ENCODE measurements around the gene FSHR. TPM values are rescaled to one million over a fixed set of nuclear protein-coding genes. Genes with fewer than 3 reads are reported as not detected.

The FSHR gene
- total RNA-seq, 1 donor: not detected

GRCh38 chr2:49032936-49033335 lies 121.4 kb downstream of the FSHR start:
- DNase-seq (ENCODE audit: low read depth): no peak
- TF ChIP-seq, protein P1, sequence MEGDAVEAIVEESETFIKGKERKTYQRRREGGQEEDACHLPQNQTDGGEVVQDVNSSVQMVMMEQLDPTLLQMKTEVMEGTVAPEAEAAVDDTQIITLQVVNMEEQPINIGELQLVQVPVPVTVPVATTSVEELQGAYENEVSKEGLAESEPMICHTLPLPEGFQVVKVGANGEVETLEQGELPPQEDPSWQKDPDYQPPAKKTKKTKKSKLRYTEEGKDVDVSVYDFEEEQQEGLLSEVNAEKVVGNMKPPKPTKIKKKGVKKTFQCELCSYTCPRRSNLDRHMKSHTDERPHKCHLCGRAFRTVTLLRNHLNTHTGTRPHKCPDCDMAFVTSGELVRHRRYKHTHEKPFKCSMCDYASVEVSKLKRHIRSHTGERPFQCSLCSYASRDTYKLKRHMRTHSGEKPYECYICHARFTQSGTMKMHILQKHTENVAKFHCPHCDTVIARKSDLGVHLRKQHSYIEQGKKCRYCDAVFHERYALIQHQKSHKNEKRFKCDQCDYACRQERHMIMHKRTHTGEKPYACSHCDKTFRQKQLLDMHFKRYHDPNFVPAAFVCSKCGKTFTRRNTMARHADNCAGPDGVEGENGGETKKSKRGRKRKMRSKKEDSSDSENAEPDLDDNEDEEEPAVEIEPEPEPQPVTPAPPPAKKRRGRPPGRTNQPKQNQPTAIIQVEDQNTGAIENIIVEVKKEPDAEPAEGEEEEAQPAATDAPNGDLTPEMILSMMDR (IDR thresholded peaks at IDR 0.05; ENCODE audit: insufficient read depth, low read depth, low read length): no peak
- H3K4me3 ChIP-seq (ENCODE audit: low read depth, low read length): no peak overlapping the region

DNA sequence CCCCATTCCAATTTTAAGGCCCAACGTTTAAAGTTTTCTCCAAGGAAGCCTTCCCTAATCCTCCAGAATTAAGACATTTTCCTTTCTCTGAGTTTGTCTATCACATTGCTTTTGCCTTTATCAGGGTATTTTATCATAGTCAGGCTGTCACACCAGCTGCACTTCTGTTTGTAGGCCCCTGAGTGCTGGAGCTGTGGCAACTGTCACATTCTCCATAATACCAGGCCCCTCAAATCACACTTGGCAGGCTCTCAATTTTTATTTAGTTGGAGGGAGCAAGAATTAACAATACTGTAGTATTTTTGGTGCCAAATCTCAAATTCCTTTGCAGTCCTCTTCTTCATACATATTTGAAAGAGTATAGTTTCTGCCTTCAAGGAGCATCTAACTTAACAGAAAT lies 122.2 kb downstream of the FSHR start:
- TF ChIP-seq, protein P1 (IDR thresholded peaks at IDR 0.05; ENCODE audit: insufficient read depth, low read depth, low read length): no peak
- H3K4me3 ChIP-seq (ENCODE audit: low read depth, low read length): no peak overlapping the region
- DNase-seq (ENCODE audit: low read depth): no peak

GRCh38 chr2:49029406-49029805 lies 124.9 kb downstream of the FSHR start:
- TF ChIP-seq, protein P1 (IDR thresholded peaks at IDR 0.05; ENCODE audit: insufficient read depth, low read depth, low read length): no peak
- no peak overlapping the region for H3K4me3 ChIP-seq (ENCODE audit: low read depth, low read length)
- no peak for DNase-seq (ENCODE audit: low read depth)

GRCh38 chr2:49028101-49028500 lies 126.2 kb downstream of the FSHR start:
- TF ChIP-seq, protein P1 (IDR thresholded peaks at IDR 0.05; ENCODE audit: insufficient read depth, low read depth, low read length): no peak
- no peak overlapping the region for H3K4me3 ChIP-seq (ENCODE audit: low read depth, low read length)
- DNase-seq (ENCODE audit: low read depth): no peak

DNA sequence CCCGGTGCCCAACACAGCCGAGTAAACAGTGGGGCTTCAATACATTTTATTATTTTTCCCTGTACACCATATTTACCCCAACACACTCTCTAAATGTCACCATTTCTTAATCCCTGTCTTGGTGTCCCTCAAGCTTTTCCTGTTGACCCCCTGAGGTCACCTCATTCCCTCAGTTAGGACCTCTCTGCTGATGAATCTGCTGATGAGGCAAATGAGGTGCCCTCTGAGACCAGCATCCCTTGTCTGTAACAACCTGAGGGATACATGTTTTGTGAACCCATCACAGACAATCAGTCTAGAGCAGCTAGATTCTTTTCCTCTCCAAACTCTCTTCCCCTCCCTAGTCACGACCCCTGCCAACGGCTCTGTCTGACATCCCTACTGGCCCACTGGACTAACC lies 127.6 kb downstream of the FSHR start:
- no peak overlapping the region for H3K4me3 ChIP-seq (ENCODE audit: low read depth, low read length)
- TF ChIP-seq, protein P1 (IDR thresholded peaks at IDR 0.05; ENCODE audit: insufficient read depth, low read depth, low read length): no peak

GRCh38 chr2:49021271-49021670 lies 133.0 kb downstream of the FSHR start:
- no peak overlapping the region for H3K4me3 ChIP-seq (ENCODE audit: low read depth, low read length)
- no peak for DNase-seq (ENCODE audit: low read depth)
- TF ChIP-seq, protein P1 (IDR thresholded peaks at IDR 0.05; ENCODE audit: insufficient read depth, low read depth, low read length): no peak

More for the DNA sequence above, 127.6 kb downstream of the FSHR start:
- DNase-seq (ENCODE audit: low read depth): no peak

DNA sequence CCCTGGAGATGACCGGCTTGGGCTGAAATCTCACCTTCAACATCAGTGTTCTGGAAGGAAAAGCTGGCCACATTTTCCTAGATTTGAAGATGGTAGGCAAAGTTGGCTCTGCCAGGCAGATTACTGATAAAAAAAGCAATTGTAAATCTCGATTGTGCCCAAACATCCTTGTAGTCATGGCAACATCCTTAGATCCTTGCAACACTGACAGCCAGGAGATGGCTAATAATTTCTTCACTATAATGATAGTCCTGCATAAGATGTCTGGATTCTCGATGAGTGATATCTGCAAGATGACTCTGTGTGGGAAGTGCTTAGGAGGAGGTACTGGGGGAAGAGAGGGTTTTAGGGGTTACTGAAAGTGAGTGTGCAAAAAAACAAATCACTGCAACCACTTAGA lies 149.1 kb downstream of the FSHR start:
- TF ChIP-seq, protein P1 (IDR thresholded peaks at IDR 0.05; ENCODE audit: insufficient read depth, low read depth, low read length): no peak
- DNase-seq (ENCODE audit: low read depth): no peak
- H3K4me3 ChIP-seq (ENCODE audit: low read depth, low read length): no peak overlapping the region

Measured in fibroblast of villous mesenchyme (primary cell).